ENCODE results near the gene CFAP46.

Gene CFAP46

GRCh38 chr10:132834311-132834761 lies 108.0 kb downstream of the CFAP46 start:
- Histone ChIP-seq H2AFZ (ENCODE audit: low read depth, low read length) (no peak overlapping the region), H3K27me3 (ENCODE audit: insufficient read depth, low read length, poor library complexity) (no peaks in the 10 kb centered on the region), H3K9ac (ENCODE audit: low read depth, low read length) (no peak overlapping the region), H4K20me1 (ENCODE audit: insufficient read depth, low read length) (peaks cover 6% of the 10 kb centered on the region; the same call in 1 of the 2 replicates), H3K4me2 (ENCODE audit: insufficient read depth, low read length) (no peak overlapping the region), H3K4me1 (ENCODE audit: insufficient read depth, low read length) (no peaks in the 10 kb centered on the region), H3K27ac (ENCODE audit: low read length) (no peak overlapping the region), H3K79me2 (ENCODE audit: insufficient read depth, low read length) (no peaks in the 10 kb centered on the region), H3K4me3 (ENCODE audit: low read depth in 1 of 2, low read length in 2 of 2) (no peak overlapping the region), H3K36me3 (ENCODE audit: insufficient read depth, low read length) (no peaks in the 10 kb centered on the region), H3K9me3 (ENCODE audit: insufficient read depth, low read length, severe bottlenecking) (no peaks in the 10 kb centered on the region)
- DNase-seq (no peak), ATAC-seq (ENCODE audit: insufficient read depth, low read depth) (no peak)
- TF ChIP-seq CTCF (IDR thresholded peaks at IDR 0.05; ENCODE audit: borderline replicate concordance, extremely low read depth, low read length, poor library complexity, severe bottlenecking) (no peak), EZH2 (IDR thresholded peaks at IDR 0.05; ENCODE audit: borderline replicate concordance, low read depth, low read length, severe bottlenecking) (no peak)

GRCh38 chr10:132833421-132834111 lies 108.8 kb downstream of the CFAP46 start:
- Histone ChIP-seq H3K27me3 (ENCODE audit: insufficient read depth, low read length, poor library complexity) (no peaks in the 10 kb centered on the region), H3K79me2 (ENCODE audit: insufficient read depth, low read length) (no peaks in the 10 kb centered on the region), H3K4me1 (ENCODE audit: insufficient read depth, low read length) (no peaks in the 10 kb centered on the region), H3K4me3 (ENCODE audit: low read depth in 1 of 2, low read length in 2 of 2) (no peak overlapping the region), H3K27ac (ENCODE audit: low read length) (no peak overlapping the region), H3K9ac (ENCODE audit: low read depth, low read length) (no peak overlapping the region), H3K9me3 (ENCODE audit: insufficient read depth, low read length, severe bottlenecking) (no peaks in the 10 kb centered on the region), H3K4me2 (ENCODE audit: insufficient read depth, low read length) (no peak overlapping the region), H4K20me1 (ENCODE audit: insufficient read depth, low read length) (peaks cover 6% of the 10 kb centered on the region; the same call in 1 of the 2 replicates), H2AFZ (ENCODE audit: low read depth, low read length) (no peak overlapping the region), H3K36me3 (ENCODE audit: insufficient read depth, low read length) (no peaks in the 10 kb centered on the region)
- no peak for DNase-seq
- TF ChIP-seq CTCF (IDR thresholded peaks at IDR 0.05; ENCODE audit: borderline replicate concordance, extremely low read depth, low read length, poor library complexity, severe bottlenecking) (no peak), EZH2 (IDR thresholded peaks at IDR 0.05; ENCODE audit: borderline replicate concordance, low read depth, low read length, severe bottlenecking) (no peak)
- ATAC-seq (ENCODE audit: insufficient read depth, low read depth): no peak

- no peak for ATAC-seq (ENCODE audit: insufficient read depth, low read depth)
- no peak overlapping the region for H3K4me3 ChIP-seq (ENCODE audit: low read depth in 1 of 2, low read length in 2 of 2)
- no peaks in the 10 kb centered on the region for H3K79me2 ChIP-seq (ENCODE audit: insufficient read depth, low read length)
- peaks cover 3% of the 10 kb centered on the region; the same call in 1 of the 2 replicates for H4K20me1 ChIP-seq (ENCODE audit: insufficient read depth, low read length)
- no peak overlapping the region for H3K27ac ChIP-seq (ENCODE audit: low read length)
- H3K9me3 ChIP-seq (ENCODE audit: insufficient read depth, low read length, severe bottlenecking): no peaks in the 10 kb centered on the region
- no peak overlapping the region for H3K9ac ChIP-seq (ENCODE audit: low read depth, low read length)
- H3K4me2 ChIP-seq (ENCODE audit: insufficient read depth, low read length): no peak overlapping the region
- no peaks in the 10 kb centered on the region for H3K27me3 ChIP-seq (ENCODE audit: insufficient read depth, low read length, poor library complexity)
- H3K4me1 ChIP-seq (ENCODE audit: insufficient read depth, low read length): no peaks in the 10 kb centered on the region
- H2AFZ ChIP-seq (ENCODE audit: low read depth, low read length): no peak overlapping the region
- no peak for DNase-seq
- TF ChIP-seq CTCF (IDR thresholded peaks at IDR 0.05; ENCODE audit: borderline replicate concordance, extremely low read depth, low read length, poor library complexity, severe bottlenecking): no peak
- TF ChIP-seq EZH2 (IDR thresholded peaks at IDR 0.05; ENCODE audit: borderline replicate concordance, low read depth, low read length, severe bottlenecking): no peak
- no peaks in the 10 kb centered on the region for H3K36me3 ChIP-seq (ENCODE audit: insufficient read depth, low read length)
Observed at GRCh38 chr10:132832186-132832969, 110.0 kb downstream of the CFAP46 start.
